ENCODE results near the gene DBP.
"Not testable (repeated sequence)": the region's sequence is repeated elsewhere in the genome, so short reads cannot be mapped to it uniquely, and the experiment has no call there.

The DBP gene, protein sequence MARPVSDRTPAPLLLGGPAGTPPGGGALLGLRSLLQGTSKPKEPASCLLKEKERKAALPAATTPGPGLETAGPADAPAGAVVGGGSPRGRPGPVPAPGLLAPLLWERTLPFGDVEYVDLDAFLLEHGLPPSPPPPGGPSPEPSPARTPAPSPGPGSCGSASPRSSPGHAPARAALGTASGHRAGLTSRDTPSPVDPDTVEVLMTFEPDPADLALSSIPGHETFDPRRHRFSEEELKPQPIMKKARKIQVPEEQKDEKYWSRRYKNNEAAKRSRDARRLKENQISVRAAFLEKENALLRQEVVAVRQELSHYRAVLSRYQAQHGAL

DNA sequence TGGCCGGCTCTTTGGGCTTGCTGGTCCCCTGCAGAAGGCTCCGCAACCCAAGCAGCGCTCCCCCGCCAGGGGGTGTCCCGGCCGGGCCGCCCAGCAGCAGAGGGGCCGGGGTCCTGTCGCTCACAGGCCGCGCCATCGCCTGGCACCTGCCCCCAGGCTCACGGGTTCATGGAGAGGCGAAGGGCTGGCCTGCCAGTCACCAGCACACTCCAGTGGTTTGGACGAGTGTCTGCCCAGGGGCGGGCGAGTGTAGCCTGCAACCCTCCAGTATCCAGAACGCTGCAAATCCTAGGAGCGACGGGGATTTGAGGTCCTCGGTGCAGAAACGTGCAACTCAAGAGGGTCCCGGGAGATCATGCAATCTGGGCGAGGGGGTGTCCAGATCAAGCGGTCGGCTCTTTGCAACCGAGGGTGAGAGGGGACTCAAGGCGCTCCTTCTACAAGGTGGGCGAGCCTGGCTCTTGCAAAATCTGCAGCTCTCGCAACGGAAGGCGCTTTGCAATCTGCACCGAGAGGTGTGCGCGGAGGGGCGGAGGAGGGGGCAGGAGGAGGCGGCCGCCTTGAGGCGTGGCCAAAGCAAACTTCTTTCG, at the start of gene DBP:
TSS of gene DBP (minus strand) at position 521 of the 590 bp plus-strand sequence. CDS start at position 136, 385 bp downstream.
- DNase-seq, result no peak

DNA sequence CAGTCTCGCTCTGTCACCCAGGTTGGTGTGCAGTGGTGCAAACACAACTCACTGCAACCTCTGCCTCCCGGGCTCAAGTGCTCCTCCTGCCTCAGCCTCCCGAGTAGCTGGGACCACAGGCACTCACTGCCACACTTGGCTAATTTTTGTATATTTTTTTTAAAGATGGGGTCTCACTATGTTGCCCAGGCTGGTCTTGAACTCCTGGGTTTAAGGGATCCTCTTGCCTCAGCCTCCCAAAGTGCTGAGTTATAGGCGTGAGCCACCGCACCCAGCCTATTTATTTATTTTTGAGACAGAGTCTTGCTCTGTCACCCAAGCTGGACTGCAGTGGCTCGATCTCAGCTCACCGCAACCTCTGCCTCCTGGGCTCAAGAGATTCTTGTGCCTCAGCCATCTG, 49.5 kb upstream of the DBP start:
- DNase-seq, result not testable (repeated sequence)

DNA sequence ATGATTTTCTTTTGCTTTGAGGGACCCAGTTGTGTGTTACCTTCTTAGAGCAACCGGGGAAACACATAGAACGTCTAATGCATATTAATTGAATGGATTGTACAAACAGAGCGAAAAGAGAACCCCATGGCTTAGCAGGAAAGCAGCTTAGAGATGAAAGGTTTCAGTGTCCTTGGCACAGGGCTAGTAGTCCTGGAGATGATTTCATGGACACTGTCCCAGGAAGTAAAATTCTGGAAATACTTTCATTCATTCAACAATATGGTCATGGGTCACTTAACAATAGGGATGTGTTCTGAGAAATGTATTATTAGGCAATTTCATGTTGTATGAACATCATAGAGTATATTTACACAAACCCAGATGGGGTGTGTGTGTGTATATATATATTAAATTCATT, 48.9 kb upstream of the DBP start:
- no peak for DNase-seq

DNA sequence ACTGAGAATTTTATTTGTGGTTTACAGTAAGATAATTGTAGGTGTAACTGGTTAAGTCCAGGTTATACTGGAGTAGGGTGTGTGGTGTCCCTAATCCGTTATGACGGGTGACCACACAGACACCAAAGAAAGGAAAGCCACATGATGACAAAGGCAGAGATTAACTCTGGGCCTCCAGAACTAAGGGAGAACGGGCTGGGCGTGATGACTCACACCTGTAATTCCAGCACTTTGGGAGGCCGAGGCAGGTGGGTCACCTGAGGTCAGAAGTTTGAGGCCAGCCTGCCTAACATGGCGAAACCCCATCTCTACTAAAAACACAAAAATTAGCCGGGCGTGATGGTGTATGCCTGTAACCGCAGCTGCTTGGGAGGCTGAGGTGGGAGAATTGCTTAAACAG, 48.4 kb upstream of the DBP start:
- DNase-seq, result no peak

DNA sequence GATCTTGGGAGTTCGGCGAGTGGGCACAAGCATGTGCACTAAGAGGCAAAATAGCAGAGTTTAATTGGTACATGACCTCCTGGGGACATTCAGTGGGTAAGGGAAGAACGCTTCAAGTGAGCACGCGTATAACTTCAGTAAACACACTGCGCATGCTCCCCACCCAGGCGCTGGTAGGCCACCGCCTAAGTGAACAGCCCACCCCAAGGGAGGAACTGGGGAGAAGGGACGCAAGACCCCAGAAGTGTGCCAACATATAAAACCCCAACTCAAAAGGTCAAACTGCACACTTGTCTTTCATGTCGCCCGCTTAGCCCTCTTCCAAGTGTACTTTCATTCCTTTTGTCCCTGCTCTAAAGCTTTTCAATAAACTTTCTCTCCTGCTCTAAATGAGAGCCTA, 46.2 kb upstream of the DBP start:
- no peak for DNase-seq

DNA sequence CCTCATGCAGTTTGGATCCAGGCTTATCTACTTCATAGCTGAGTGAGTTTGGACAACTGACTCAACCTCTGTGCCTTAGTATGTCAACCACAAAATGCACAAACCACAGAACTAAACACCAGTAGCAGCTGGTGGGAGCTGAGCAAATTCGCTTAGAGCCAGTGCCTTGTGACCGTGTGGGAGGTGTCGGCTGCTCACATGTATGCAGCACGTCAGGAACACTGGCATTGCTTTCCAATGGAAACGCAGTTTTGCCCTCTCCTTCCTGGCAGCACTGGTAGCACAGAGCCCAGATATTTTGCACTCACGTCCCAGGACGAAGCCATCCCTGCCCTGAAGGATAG, 43.9 kb upstream of the DBP start:
- DNase-seq, result no peak

DNA sequence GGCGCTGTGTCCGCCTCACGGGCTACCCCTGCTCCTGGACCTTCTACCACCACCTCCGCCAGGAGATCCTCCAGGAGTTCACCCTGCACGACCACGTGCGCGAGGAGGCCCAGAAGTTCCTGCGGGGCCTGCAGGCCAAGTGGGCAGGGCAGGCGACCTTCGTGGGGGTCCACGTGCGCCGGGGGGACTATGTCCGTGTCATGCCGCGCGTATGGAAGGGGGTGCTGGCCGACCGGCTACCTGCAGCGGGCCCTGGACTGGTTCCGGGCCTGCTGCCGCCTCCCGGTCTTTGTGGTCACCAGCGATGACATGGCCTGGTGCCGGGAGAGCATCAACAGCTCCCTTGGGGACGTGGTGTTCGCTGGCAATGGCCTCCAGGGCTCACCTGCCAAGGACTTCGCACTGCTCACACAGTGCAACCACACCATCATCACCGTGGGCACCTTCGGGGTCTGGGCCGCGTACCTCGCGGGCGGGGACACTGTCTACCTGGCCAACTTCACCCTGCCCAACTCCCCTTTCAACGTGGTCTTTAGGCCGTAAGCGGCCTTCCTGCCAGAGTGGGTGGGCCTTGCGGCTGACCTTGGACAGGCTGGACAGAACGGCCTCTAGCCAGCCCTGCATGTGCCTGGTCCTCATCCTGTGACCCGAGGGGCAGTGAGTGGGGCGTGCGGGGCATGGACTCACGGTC, 43.4 kb upstream of the DBP start:
- no peak for DNase-seq

DNA sequence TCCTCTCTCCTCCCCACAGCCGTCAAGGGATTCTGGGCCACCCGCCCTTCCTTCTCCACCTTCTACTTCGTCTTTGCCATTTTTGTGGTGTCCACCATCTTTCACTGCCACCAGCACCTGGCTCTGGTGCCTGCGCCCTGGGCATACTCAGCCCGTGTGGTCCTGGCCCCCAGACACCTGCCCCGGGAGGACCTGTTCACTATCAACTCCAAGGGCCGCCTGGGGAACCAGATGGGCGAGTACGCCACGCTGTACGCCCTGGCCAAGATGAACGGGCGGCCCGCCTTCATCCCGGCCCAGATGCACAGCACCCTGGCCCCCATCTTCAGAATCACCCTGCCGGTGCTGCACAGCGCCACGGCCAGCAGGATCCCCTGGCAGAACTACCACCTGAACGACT, 42.8 kb upstream of the DBP start:
- DNase-seq, result not testable (repeated sequence)

DNA sequence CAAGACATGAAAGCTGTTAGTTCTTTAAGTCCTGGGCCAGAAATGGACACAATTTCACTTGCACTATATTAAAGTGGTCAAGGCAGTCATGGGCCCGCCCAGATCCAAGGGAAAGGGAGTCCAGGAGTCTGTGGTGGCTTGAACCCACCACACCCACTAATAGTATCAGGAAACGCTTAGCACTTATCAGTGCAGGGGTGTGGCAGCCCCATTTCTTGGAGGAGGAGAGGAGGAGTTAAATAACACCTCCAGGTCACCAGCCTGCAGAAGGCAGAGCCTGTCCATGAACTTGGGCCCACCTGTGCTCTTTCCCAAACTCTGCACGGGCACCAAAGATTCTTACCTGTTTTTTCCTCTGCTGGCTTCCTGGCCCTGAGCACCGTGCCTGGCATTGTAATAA, 41.0 kb upstream of the DBP start:
- DNase-seq, result no peak

DNA sequence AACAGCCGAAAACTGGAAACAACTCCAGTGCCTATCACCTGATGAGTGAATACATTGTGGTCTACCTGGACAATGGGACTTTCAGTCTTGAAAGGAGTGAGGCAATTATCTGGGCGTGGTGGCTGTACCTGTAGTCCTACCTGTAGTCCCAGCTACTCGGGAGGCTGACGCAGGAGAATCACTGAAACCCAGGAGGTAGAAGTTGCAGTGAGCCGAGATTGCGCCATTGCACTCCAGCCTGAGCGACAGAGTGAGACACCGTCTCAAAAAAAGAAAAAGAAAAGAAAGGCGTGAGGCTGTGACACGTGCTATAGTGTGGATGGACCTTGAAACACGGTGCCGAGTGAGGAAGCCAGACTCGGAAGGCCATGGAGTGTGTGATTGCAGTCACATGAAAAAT, 39.7 kb upstream of the DBP start:
- no peak for DNase-seq

DNA sequence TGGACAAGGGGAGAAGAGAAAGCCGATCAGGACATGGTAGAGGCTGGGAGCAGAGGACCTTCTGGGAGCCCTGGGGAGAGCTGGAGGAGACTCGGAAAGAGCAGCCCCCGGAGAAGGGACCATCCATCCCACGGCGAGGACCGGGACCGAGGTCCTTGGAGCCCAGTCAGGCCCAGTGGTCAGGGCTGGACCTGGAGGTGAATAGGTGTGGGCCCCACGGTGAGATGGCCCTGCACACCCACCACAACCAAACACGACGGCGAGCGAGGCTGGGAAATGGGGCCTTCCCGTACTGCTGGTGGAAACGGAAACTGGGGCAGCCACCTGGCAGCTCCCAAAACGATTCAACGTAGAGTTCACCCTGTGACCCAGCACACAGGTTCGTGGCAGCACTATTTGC, 39.3 kb upstream of the DBP start:
- DNase-seq, result no peak

DNA sequence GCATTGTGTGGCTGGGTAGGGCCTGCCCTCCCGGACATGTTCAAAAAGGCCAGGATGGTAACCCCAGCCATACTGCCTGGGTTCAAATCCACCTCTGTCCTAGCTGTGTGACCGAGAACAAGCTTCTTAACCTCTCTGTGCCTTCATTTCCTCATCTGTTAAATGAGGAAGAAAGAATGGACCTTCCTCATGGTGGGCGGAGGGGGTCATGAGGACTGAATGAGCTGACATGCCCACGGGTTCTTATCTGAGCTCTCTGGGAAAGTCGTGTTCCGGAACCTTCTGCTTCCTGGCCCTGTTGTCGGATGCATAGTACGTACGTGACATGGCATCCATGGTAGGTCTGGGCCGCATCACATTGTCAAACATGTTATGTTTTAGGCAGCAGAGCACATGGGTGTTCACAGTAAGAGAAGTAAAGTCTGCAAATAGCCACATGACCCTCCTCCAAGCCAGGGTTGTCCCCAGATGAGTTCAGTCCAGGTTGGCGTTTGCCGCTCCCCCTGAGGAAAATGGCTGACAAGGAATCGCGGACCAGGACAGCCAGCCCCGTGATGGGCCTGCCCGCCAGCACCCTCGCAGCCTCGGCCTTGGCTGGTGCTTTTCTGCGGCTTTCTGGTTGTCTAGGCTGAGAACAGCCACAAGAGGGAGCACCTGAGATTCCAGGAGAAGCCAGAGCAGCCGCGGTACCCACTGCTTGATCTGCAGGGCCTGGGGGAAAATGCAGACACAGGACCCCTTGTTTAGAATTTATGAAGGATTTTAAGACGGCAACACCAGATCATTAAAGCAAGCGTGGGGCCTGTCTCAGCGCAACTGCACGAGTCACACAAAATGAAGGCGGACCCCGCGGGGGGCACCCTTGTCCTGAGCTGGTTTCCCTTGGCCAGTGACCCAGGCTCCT, 38.0 kb upstream of the DBP start:
- DNase-seq, result peak; percentile 83

DNA sequence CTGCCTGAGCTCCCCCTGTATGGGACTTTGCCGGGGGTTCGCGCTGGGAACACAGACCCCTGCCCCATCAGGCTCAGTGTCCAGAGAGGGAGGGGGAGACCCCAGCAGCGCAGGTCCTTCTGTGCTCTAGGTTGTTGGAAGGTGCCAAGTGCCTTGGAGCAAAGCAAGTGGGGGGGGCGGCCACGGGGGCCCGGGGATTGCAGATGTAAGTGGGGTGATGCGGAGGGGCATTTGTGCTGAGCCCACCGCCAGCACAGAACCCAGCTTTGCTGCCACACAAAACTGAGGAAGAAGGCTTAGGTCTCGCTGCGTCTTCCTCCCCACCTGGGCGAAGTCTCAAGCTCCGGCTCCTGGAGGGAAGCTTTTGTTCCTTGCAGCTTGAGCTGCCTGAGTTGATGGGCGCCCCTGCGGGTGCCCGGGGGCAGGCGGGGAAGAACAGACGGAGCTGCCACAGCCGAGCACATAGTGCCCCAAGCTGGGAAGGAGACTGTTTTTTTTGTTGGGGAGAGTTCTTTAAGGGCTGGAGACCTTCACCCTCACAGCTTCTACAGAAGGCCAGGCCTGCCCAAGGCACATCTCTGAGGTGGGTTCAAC, 37.1 kb upstream of the DBP start:
- DNase-seq, result no peak

DNA sequence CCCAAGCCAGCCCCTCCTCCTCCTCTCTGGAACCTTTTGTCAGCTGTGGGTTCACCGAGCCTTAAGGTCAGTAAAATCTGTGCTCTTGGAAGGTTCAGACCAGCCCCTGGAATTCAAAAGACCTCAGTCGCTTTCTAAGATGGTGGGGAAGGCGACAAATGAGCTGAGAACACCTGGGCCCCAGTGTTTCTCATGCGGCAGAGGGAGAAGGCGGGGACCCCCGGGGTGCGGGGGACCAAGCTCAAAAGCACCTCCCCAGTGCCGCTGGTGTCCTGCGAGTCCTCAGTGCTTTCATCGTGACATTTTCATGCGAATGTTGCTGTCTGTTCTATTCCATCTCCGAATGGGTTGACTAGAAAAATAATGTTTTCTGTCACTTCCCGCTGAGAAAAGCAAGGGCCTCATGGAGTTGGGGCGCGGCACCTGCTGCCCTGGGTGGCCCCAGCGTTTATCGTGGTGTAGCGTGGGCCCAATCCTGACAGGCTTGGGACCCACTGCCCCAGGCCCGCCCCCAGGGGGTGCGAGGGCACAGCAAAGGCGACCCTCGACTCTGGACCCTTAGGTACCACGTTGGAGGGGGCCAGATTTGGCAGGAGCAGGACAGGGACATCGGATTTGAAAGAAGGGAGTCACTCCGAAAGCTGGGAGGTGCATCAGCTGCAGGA, 36.4 kb upstream of the DBP start:
- no peak for DNase-seq

DNA sequence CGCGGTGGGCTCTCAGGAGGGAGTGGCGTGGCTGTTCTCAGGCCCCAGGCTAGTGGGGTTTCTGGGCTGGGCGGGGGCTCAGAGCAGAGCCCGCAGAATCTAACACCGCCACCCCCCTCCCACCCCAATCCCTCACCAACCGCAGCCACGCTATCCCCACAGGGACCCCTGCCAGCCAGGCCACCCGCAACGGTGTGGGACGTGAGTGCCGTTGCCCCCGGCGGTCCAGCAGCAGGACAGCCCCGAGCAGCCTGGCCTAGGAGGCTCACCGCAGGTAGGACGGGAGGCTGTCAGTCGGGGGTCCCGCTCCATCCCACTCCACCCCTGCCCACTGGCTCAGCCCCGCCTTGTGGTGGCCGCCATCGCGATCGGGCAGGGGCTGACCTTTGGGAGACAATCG, 35.8 kb upstream of the DBP start, which contains the start of gene NTN5:
TSS of gene NTN5 (minus strand) at position 24 of the 400 bp plus-strand sequence. CDS start 2,031 bp downstream, outside the sequence.
- no peak for DNase-seq

DNA sequence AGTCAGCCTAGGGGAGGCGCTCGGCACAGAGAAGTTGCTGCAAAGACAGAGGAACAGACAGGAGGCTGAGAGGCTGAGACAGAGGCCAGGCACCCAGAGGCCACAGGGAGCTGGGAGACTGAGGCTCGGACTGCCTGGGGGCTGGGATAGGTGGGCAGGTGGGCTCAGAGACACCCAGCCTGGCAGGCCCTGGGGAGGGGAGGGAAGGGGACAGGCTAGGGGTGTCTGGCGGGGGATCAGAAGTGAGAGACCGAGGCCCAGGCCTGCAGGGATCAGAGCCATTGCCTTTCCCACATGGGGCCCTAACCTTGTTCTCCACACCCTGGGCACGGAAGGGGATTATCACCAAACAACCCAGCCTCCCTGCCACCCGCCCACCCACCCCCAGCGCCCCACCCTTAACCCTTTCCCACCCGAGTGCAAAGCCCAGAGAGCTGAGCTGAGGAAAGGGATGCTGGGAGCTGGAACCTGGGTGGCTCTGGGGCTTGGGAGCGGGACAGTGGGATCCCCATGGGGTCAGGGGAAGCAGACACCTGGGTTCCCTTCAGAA, 34.3 kb upstream of the DBP start:
- no peak for DNase-seq

DNA sequence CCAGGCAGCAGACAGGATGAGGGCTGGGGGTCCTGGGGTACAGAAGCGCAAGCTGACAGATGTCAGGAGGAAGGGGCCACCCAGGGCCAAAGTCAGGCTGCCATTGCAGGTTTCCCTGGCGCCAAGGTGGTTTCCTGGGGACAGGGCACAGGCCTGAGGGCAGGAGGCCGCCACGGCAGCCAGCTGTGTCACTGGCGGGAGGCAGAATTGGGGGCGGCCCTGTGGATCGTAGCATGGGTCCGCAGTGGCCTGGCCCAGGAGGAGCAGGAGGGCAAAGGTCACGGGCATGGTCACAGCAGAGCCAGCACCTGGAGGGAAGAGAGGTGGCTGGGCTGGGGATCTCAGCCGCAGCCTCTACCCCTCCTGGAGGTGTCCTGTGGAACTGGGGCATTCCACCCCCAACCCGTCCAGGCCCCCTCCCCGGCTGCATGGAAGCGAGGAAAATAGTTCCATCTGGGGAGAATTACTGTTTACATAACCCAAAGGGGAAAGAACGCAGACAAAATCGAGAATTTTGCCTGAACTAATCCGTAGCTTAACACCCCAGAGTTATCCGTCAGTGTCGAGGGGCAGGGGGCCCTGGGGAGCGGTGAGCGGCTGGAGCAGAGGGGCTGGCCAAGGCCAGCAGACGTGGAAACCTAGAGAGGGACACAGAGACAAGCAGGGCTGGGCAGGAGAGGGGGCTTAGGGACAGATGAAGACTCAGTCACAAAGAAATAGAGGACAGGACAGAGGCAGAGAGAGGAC, 33.7 kb upstream of the DBP start:
- DNase-seq, result no peak

DNA sequence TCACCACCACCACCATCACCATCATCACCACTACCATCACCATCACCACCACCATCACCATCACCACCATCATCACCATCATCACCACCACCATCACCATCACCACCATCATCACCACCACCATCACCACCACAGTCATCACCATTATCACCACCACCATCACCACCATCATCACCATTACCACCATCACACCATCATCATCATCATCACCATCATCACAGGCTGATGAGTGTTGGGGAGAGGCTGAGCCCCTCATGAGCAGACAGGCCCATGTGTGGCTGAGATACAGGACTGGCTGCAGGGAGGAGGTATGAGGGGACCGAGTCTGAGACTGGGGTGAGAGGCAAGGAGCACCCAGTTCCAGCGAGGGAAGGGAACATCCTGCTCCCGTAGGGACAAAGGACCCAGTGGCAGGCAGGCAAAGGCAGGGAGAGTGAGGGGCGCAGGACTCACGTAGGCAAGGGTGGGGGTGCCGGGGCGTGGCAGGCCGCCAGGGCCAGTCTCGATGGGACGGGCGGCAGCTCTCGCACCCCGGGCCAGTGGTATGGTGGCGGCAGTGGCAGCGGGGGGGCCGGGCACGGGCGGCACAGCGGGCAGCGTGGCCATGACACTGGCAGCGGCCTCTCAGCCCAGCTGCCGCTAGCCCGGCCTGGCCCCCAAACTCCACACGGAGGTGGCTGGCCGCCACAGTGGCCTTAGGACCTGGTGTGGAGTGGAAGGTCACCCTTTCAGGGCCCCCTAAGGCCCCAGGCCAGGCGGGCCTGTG, 32.9 kb upstream of the DBP start:
- no peak for DNase-seq

DNA sequence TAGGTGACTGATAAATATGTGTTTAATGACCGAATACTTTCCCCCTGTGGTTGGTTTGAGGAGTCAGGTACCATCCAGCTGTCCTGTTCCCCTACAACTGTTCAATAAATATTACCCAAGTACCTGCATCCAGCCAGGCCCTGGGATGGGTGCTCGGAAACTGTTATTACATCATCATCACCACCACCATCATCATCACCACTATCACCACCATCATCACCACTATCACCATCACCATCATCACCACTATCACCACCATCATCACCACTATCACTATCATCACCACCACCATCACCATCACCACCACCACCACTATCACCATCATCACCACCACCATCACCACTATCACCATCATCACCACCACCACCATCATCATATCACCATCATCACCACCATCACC, 31.6 kb upstream of the DBP start:
- no peak for DNase-seq

DNA sequence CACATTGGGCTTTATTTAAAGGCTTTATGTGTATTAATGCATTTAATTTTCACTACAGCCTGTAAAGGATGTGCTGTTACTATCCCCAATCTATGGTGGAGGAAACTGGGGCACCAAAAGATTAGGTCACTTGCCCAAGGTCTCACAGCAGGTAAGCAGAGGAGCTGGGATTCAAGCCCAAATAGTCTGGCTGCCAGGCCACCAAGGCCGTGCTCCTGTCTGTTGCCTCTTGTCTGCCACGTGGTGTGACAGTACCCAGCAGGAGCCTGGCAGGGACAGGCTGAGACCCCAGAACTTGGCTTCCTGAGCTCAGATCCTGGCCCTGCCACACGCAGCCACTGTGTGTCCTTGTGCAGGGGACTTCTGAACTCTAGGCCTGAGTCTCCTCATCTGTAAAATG, 31.2 kb upstream of the DBP start:
- DNase-seq, result no peak
